Fibroblast of skin of back (primary cell): ENCODE data around the gene TUBGCP6. TPM values are rescaled to one million over a fixed set of nuclear protein-coding genes. Genes with fewer than 3 reads are reported as not detected.

ENCODE experiments used
- DNase-seq: peaks from one replicate; pipeline ENCODE4 v3.0.0-alpha.2; 2013
- polyA plus RNA-seq, 2 experiments: library from polyadenylated mRNA; unstranded; fragments of 120-200 nt; gene quantifications; one replicate each; pipeline ENCODE4 v1.2.1, GENCODE V29; 2013; ENCODE audit not compliant: insufficient read length in 2 of 2

TUBGCP6 gene
- 18.3 TPM for polyA plus RNA-seq (2013, experiment 1 of 2; ENCODE audit: insufficient read length)
- polyA plus RNA-seq (2013, experiment 2 of 2; ENCODE audit: insufficient read length): 16.6 TPM

- DNase-seq: peak; percentile 93
Observed at GRCh38 chr22:50244420-50245213, at the start of gene TUBGCP6. Gene TUBGCP6 (minus strand): TSS chr22:50245023. CDS start chr22:50244459, 564 bp downstream.

GRCh38 chr22:50294319-50294656 is 49.5 kb upstream of the TUBGCP6 start:
- no peak for DNase-seq

- peak; percentile 88 for DNase-seq
Observed at GRCh38 chr22:50293441-50294318, 48.9 kb upstream of the TUBGCP6 start.

GRCh38 chr22:50292643-50293440 is 48.0 kb upstream of the TUBGCP6 start:
- DNase-seq: no peak

GRCh38 chr22:50289942-50290630 is 45.3 kb upstream of the TUBGCP6 start:
- no peak for DNase-seq

- DNase-seq: no peak
Observed at GRCh38 chr22:50289151-50289941, 44.5 kb upstream of the TUBGCP6 start.

GRCh38 chr22:50287731-50288130 is 42.9 kb upstream of the TUBGCP6 start:
- no peak for DNase-seq

GRCh38 chr22:50286701-50287318 is 42.0 kb upstream of the TUBGCP6 start:
- DNase-seq: no peak

GRCh38 chr22:50286275-50286674 is 41.5 kb upstream of the TUBGCP6 start:
- DNase-seq: no peak

- no peak for DNase-seq
Observed at GRCh38 chr22:50285568-50286229, 40.9 kb upstream of the TUBGCP6 start.

GRCh38 chr22:50284479-50284878 is 39.7 kb upstream of the TUBGCP6 start:
- DNase-seq: no peak

GRCh38 chr22:50283821-50284220 is 39.0 kb upstream of the TUBGCP6 start:
- DNase-seq: no peak

- DNase-seq: peak; percentile 82
Observed at GRCh38 chr22:50282361-50283155, 37.7 kb upstream of the TUBGCP6 start.

- DNase-seq: no peak
Observed at GRCh38 chr22:50281957-50282356, 37.1 kb upstream of the TUBGCP6 start.

- DNase-seq: no peak
Observed at GRCh38 chr22:50281384-50281760, 36.5 kb upstream of the TUBGCP6 start.

- DNase-seq: no peak
Observed at GRCh38 chr22:50280708-50281383, 36.0 kb upstream of the TUBGCP6 start.

- DNase-seq: no peak
Observed at GRCh38 chr22:50280022-50280707, 35.3 kb upstream of the TUBGCP6 start.
